C4-2B (cell line): Measurements from ENCODE around the gene FOXL3.

ENCODE experiments used
- ZFX ChIP-seq: fragments of 450-650 bp; IDR thresholded peaks from 2 replicates; pipeline ENCODE4 v1.6.1; 2017
- TF ChIP-seq, protein P1 (sequence below): fragments of 450-650 bp; conservative IDR thresholded peaks from 2 replicates; pipeline ENCODE4 v1.5.1; 2017; ENCODE audit warnings: mild to moderate bottlenecking

- TF ChIP-seq, protein P1, sequence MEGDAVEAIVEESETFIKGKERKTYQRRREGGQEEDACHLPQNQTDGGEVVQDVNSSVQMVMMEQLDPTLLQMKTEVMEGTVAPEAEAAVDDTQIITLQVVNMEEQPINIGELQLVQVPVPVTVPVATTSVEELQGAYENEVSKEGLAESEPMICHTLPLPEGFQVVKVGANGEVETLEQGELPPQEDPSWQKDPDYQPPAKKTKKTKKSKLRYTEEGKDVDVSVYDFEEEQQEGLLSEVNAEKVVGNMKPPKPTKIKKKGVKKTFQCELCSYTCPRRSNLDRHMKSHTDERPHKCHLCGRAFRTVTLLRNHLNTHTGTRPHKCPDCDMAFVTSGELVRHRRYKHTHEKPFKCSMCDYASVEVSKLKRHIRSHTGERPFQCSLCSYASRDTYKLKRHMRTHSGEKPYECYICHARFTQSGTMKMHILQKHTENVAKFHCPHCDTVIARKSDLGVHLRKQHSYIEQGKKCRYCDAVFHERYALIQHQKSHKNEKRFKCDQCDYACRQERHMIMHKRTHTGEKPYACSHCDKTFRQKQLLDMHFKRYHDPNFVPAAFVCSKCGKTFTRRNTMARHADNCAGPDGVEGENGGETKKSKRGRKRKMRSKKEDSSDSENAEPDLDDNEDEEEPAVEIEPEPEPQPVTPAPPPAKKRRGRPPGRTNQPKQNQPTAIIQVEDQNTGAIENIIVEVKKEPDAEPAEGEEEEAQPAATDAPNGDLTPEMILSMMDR, result no peak
- TF ChIP-seq ZFX, result no peak
Observed at GRCh38 chr7:303425-303824, 13.5 kb downstream of the FOXL3 start.
